Neural progenitor cell (in vitro differentiated cells): Measurements from ENCODE around the gene TBC1D1. TPM values are rescaled to one million over a fixed set of nuclear protein-coding genes. Genes with fewer than 3 reads are reported as not detected.
A peak's percentile ranks its signal among the peaks of the same experiment; 100 is the strongest.

Source experiments
- DNase-seq: peaks from one replicate; pipeline ENCODE4 v3.0.0-alpha.2; 2016; ENCODE audit warnings: low spot score
- H2AFZ ChIP-seq: fragments of 200-600 bp; sonication (generic); replicated peaks from 2 replicates; pipeline ENCODE4 v1.6.1; 2016; ENCODE audit warnings: antibody characterized with exemption
- H3F3A ChIP-seq: fragments of 200-600 bp; sonication (generic); 2 replicates; pipeline ENCODE4 v1.6.1; 2016; ENCODE audit warnings: antibody characterized with exemption, low read depth
- H3K27ac ChIP-seq: fragments of 200-600 bp; sonication (generic); 2 replicates; pipeline ENCODE4 v1.5.1; 2016; ENCODE audit warnings: mild to moderate bottlenecking
- H3K27me3 ChIP-seq: fragments of 200-600 bp; sonication (generic); 2 replicates; pipeline ENCODE4 v1.6.1; 2016; ENCODE audit warnings: mild to moderate bottlenecking, moderate library complexity
- H3K36me3 ChIP-seq: fragments of 200-600 bp; sonication (generic); 2 replicates; pipeline ENCODE4 v1.5.1; 2016
- H3K4me1 ChIP-seq: fragments of 200-600 bp; sonication (generic); 2 replicates; pipeline ENCODE4 v1.6.1; 2016; ENCODE audit warnings: mixed run types
- H3K4me2 ChIP-seq: fragments of 200-600 bp; sonication (generic); 2 replicates; pipeline ENCODE4 v1.6.1; 2016
- H3K4me3 ChIP-seq: fragments of 200-600 bp; sonication (generic); 2 replicates; pipeline ENCODE4 v1.5.1; 2016
- H3K79me2 ChIP-seq: fragments of 200-600 bp; sonication (generic); 2 replicates; pipeline ENCODE4 v1.6.1; 2016; ENCODE audit warnings: low read depth
- H3K9ac ChIP-seq: fragments of 200-600 bp; sonication (generic); 2 replicates; pipeline ENCODE4 v1.6.1; 2016
- H3K9me3 ChIP-seq: fragments of 200-600 bp; sonication (generic); 2 replicates; pipeline ENCODE4 v1.5.1; 2016; ENCODE audit warnings: low read depth
- H4K20me1 ChIP-seq: fragments of 200-600 bp; sonication (generic); 2 replicates; pipeline ENCODE4 v1.6.1; 2016; ENCODE audit warnings: low read depth
- H3K27ac Mint-ChIP-seq: 3 replicates; pipeline ENCODE4 v1.8.0; 2021; ENCODE audit warnings: mixed read lengths
- H3K27me3 Mint-ChIP-seq: 2 replicates; pipeline ENCODE4 v1.8.0; 2022; ENCODE audit warnings: low read depth, mild to moderate bottlenecking, inconsistent platforms, moderate library complexity, mixed read lengths; ENCODE audit not compliant: insufficient read depth
- H3K36me3 Mint-ChIP-seq: 3 replicates; pipeline ENCODE4 v1.8.0; 2021; ENCODE audit warnings: mixed read lengths
- H3K4me1 Mint-ChIP-seq: 3 replicates; pipeline ENCODE4 v1.8.0; 2021; ENCODE audit warnings: mixed read lengths
- H3K4me3 Mint-ChIP-seq: 3 replicates; pipeline ENCODE4 v1.8.0; 2021; ENCODE audit warnings: mild to moderate bottlenecking, moderate library complexity, mixed read lengths
- H3K9me3 Mint-ChIP-seq: 3 replicates; pipeline ENCODE4 v1.8.0; 2020; ENCODE audit warnings: mixed read lengths
- EZH2 ChIP-seq: fragments of 200-600 bp; sonication (generic); IDR thresholded peaks from 2 replicates; pipeline ENCODE4 v1.6.1; 2017; ENCODE audit warnings: antibody characterized with exemption, mild to moderate bottlenecking, moderate library complexity
- EZH2phosphoT487 ChIP-seq: fragments of 200-600 bp; sonication (generic); IDR thresholded peaks from 2 replicates; pipeline ENCODE4 v1.6.1; 2017; ENCODE audit warnings: antibody characterized with exemption
- total RNA-seq: library from RNA; depleted of rRNA; stranded (reverse); fragments of >200 nt; gene quantifications from 2 replicates; pipeline ENCODE4 v1.2.3, GENCODE V29; 2015; ENCODE audit warnings: low replicate concordance
- TF ChIP-seq, protein P1 (sequence below): fragments of 200-600 bp; sonication (generic); IDR thresholded peaks from 2 replicates; pipeline ENCODE4 v1.5.1; 2017; ENCODE audit warnings: antibody characterized with exemption, mild to moderate bottlenecking

TBC1D1 gene
- total RNA-seq, 1 donor from 2014 or later, result 208 TPM

GRCh38 chr4:38141808-38142500 is 251.1 kb downstream of the TBC1D1 start:
- Mint-ChIP-seq H3K9me3 (no peaks in the 10 kb centered on the region), H3K36me3 (peaks cover 28% of the 10 kb centered on the region), H3K27ac (no peak overlapping the region), H3K4me3 (no peak overlapping the region), H3K27me3 (peaks cover 4% of the 10 kb centered on the region), H3K4me1 (peaks cover 21% of the 10 kb centered on the region)
- Histone ChIP-seq H4K20me1 (no peaks in the 10 kb centered on the region), H3K9ac (no peak overlapping the region), H3K36me3 (no peaks in the 10 kb centered on the region), H3K4me2 (no peak overlapping the region), H3K4me1 (peaks cover 10% of the 10 kb centered on the region), H3K27me3 (no peaks in the 10 kb centered on the region), H3F3A (no peaks in the 10 kb centered on the region), H2AFZ (no peak overlapping the region), H3K79me2 (no peaks in the 10 kb centered on the region), H3K9me3 (no peaks in the 10 kb centered on the region), H3K27ac (no peak overlapping the region), H3K4me3 (no peak overlapping the region)
- TF ChIP-seq EZH2, result no peak
- no peak for TF ChIP-seq EZH2phosphoT487
- TF ChIP-seq, protein P1, sequence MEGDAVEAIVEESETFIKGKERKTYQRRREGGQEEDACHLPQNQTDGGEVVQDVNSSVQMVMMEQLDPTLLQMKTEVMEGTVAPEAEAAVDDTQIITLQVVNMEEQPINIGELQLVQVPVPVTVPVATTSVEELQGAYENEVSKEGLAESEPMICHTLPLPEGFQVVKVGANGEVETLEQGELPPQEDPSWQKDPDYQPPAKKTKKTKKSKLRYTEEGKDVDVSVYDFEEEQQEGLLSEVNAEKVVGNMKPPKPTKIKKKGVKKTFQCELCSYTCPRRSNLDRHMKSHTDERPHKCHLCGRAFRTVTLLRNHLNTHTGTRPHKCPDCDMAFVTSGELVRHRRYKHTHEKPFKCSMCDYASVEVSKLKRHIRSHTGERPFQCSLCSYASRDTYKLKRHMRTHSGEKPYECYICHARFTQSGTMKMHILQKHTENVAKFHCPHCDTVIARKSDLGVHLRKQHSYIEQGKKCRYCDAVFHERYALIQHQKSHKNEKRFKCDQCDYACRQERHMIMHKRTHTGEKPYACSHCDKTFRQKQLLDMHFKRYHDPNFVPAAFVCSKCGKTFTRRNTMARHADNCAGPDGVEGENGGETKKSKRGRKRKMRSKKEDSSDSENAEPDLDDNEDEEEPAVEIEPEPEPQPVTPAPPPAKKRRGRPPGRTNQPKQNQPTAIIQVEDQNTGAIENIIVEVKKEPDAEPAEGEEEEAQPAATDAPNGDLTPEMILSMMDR, result no peak
- no peak for DNase-seq

GRCh38 chr4:38144031-38144430 is 253.1 kb downstream of the TBC1D1 start:
- TF ChIP-seq EZH2 (no peak), EZH2phosphoT487 (no peak)
- TF ChIP-seq, protein P1, result no peak
- H3F3A ChIP-seq, result no peaks in the 10 kb centered on the region
- no peaks in the 10 kb centered on the region for H3K9me3 Mint-ChIP-seq
- peaks cover 9% of the 10 kb centered on the region for H3K27me3 Mint-ChIP-seq
- H3K36me3 ChIP-seq, result no peaks in the 10 kb centered on the region
- peaks cover 10% of the 10 kb centered on the region for H3K4me1 ChIP-seq
- H3K9ac ChIP-seq, result no peak overlapping the region
- no peak overlapping the region for H3K4me3 ChIP-seq
- no peaks in the 10 kb centered on the region for H3K27me3 ChIP-seq
- H3K4me1 Mint-ChIP-seq, result peaks cover 24% of the 10 kb centered on the region
- H3K27ac ChIP-seq, result no peak overlapping the region
- H3K27ac Mint-ChIP-seq, result no peak overlapping the region
- DNase-seq, result no peak
- H2AFZ ChIP-seq, result no peak overlapping the region
- H3K4me3 Mint-ChIP-seq, result no peak overlapping the region
- H4K20me1 ChIP-seq, result no peaks in the 10 kb centered on the region
- H3K79me2 ChIP-seq, result no peaks in the 10 kb centered on the region
- peaks cover 18% of the 10 kb centered on the region for H3K36me3 Mint-ChIP-seq
- no peaks in the 10 kb centered on the region for H3K9me3 ChIP-seq
- peak overlapping the region; percentile 11 for H3K4me2 ChIP-seq

DNA sequence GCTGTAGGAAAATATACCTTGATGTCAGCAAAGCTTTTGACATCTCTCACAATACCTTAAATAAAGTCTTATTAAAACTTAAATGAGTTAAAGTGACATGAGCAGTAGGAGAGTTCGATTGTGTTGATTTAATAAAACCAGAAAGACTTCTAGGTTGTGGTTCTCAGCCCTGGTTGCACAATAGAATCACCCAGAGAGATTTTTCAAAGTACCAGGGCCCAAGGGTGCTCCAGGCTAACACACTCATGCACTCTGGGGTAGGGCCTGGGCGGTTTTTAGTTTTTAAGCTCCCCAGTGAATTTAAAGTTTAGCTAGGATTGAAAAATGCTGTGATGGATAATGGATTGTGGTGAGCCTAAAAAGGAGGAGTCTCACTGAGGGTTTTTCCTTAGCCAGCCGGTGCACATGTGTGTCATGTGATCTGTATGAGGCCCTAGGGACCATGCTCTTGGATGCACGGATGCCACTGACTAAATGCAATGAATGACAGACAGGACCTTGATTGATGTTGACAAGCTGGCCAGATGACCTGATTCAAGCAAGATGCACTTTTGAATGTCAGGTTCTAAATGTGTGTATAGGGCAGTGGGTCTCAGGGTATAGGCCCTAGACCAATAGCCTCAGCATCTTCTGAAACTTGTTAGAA is 254.3 kb downstream of the TBC1D1 start:
- no peak overlapping the region for H3K27ac ChIP-seq
- H3K36me3 ChIP-seq, result no peaks in the 10 kb centered on the region
- H3K27me3 Mint-ChIP-seq, result peaks cover 12% of the 10 kb centered on the region
- H3K27me3 ChIP-seq, result no peaks in the 10 kb centered on the region
- no peak overlapping the region for H3K4me2 ChIP-seq
- TF ChIP-seq EZH2 (no peak), EZH2phosphoT487 (no peak)
- TF ChIP-seq, protein P1, result no peak
- no peaks in the 10 kb centered on the region for H3K9me3 ChIP-seq
- peaks cover 31% of the 10 kb centered on the region for H3K4me1 Mint-ChIP-seq
- peaks cover 2% of the 10 kb centered on the region for H3K9me3 Mint-ChIP-seq
- no peaks in the 10 kb centered on the region for H4K20me1 ChIP-seq
- H3K36me3 Mint-ChIP-seq, result peaks cover 9% of the 10 kb centered on the region
- no peak overlapping the region for H3K4me3 ChIP-seq
- no peaks in the 10 kb centered on the region for H3F3A ChIP-seq
- H3K4me3 Mint-ChIP-seq, result no peak overlapping the region
- no peak overlapping the region for H3K27ac Mint-ChIP-seq
- no peaks in the 10 kb centered on the region for H3K79me2 ChIP-seq
- H2AFZ ChIP-seq, result no peak overlapping the region
- peaks cover 10% of the 10 kb centered on the region for H3K4me1 ChIP-seq
- no peak for DNase-seq
- H3K9ac ChIP-seq, result no peak overlapping the region
